KMS-11 (cell line): ENCODE measurements around the gene C5orf34.

Source experiments
- H2AFZ ChIP-seq: fragments of 200-600 bp; sonication (generic); 2 replicates; pipeline ENCODE4 v1.6.1; 2016; ENCODE audit warnings: antibody characterized with exemption, mixed run types, low read depth
- H3K27ac ChIP-seq: fragments of 200-600 bp; sonication (generic); 2 replicates; pipeline ENCODE4 v1.6.1; 2016; ENCODE audit warnings: mild to moderate bottlenecking, mixed run types
- H3K27me3 ChIP-seq: fragments of 200-600 bp; sonication (generic); 2 replicates; pipeline ENCODE4 v1.6.1; 2017; ENCODE audit warnings: mild to moderate bottlenecking, low read depth, mixed run types, moderate library complexity; ENCODE audit not compliant: insufficient read depth
- H3K36me3 ChIP-seq: fragments of 200-600 bp; sonication (generic); 2 replicates; pipeline ENCODE4 v1.6.1; 2017; ENCODE audit warnings: mild to moderate bottlenecking, mixed run types; ENCODE audit not compliant: insufficient read depth
- H3K4me1 ChIP-seq: fragments of 200-600 bp; sonication (generic); 2 replicates; pipeline ENCODE4 v1.6.1; 2016; ENCODE audit warnings: mild to moderate bottlenecking, low read depth, mixed run types; ENCODE audit not compliant: poor library complexity, severe bottlenecking
- H3K4me2 ChIP-seq: fragments of 200-600 bp; sonication (generic); 2 replicates; pipeline ENCODE4 v1.7.0; 2016; ENCODE audit warnings: mild to moderate bottlenecking, mixed run types
- H3K4me3 ChIP-seq: fragments of 200-600 bp; sonication (generic); IDR thresholded peaks from 2 replicates; pipeline ENCODE4 v1.6.1; 2017; ENCODE audit warnings: low read depth, low read length, mixed read lengths; ENCODE audit not compliant: insufficient read depth
- H3K79me2 ChIP-seq: fragments of 200-600 bp; sonication (generic); 2 replicates; pipeline ENCODE4 v1.6.1; 2016; ENCODE audit warnings: low read depth, mixed run types; ENCODE audit not compliant: insufficient read depth
- H3K9ac ChIP-seq: fragments of 200-600 bp; sonication (generic); 2 replicates; pipeline ENCODE4 v1.6.1; 2016; ENCODE audit warnings: mild to moderate bottlenecking, mixed run types
- H4K20me1 ChIP-seq: fragments of 200-600 bp; sonication (generic); 2 replicates; pipeline ENCODE4 v1.6.1; 2016; ENCODE audit warnings: mild to moderate bottlenecking, mixed run types; ENCODE audit not compliant: insufficient read depth
- CTCF ChIP-seq: fragments of 200-600 bp; sonication (generic); conservative IDR thresholded peaks from 2 replicates; pipeline ENCODE4 v1.6.1; 2017; ENCODE audit warnings: low read depth, mild to moderate bottlenecking, antibody characterized with exemption, low read length, moderate library complexity, mixed read lengths

Gene C5orf34

GRCh38 chr5:43484106-43484849, 30.7 kb downstream of the C5orf34 start:
- no peaks in the 10 kb centered on the region for H3K36me3 ChIP-seq
- peak overlapping the region; percentile 87 for H3K4me2 ChIP-seq
- no peaks in the 10 kb centered on the region for H4K20me1 ChIP-seq
- H3K79me2 ChIP-seq = peaks cover 19% of the 10 kb centered on the region; the same call in 1 of the 2 replicates
- H3K4me1 ChIP-seq = peaks cover 27% of the 10 kb centered on the region
- no peaks in the 10 kb centered on the region for H3K27me3 ChIP-seq
- H3K4me3 ChIP-seq = no peak overlapping the region
- H2AFZ ChIP-seq = peak overlapping the region; percentile 72
- peak overlapping the region; percentile 87 for H3K27ac ChIP-seq
- H3K9ac ChIP-seq = peak overlapping the region; percentile 87
- peak; percentile 80 for TF ChIP-seq CTCF

GRCh38 chr5:43483298-43484105, 31.4 kb downstream of the C5orf34 start, which contains the start of gene TMEM267:
TSS of gene TMEM267 (minus strand) at chr5:43483865. CDS start at chr5:43453969, 29,896 bp downstream.
- Histone ChIP-seq H3K9ac (peak within 1 kb of the TSS; percentile 87), H3K4me3 (no peak within 1 kb of the TSS), H3K4me2 (peak within 1 kb of the TSS; percentile 91), H4K20me1 (no peaks in the 10 kb centered on the region), H3K79me2 (peaks cover 19% of the 10 kb centered on the region; the same call in 1 of the 2 replicates), H3K4me1 (peaks cover 27% of the 10 kb centered on the region), H3K36me3 (no peaks in the 10 kb centered on the region), H2AFZ (peak within 1 kb of the TSS; percentile 72), H3K27me3 (no peaks in the 10 kb centered on the region), H3K27ac (peak within 1 kb of the TSS; percentile 87)
- no peak for TF ChIP-seq CTCF

- peak overlapping the region; percentile 91 for H3K4me2 ChIP-seq
- H3K27ac ChIP-seq = peak overlapping the region; percentile 87
- H3K27me3 ChIP-seq = no peaks in the 10 kb centered on the region
- peak overlapping the region; percentile 87 for H3K9ac ChIP-seq
- peak overlapping the region; percentile 72 for H2AFZ ChIP-seq
- H3K4me3 ChIP-seq = no peak overlapping the region
- peaks cover 19% of the 10 kb centered on the region; the same call in 1 of the 2 replicates for H3K79me2 ChIP-seq
- no peaks in the 10 kb centered on the region for H4K20me1 ChIP-seq
- no peak for TF ChIP-seq CTCF
- no peaks in the 10 kb centered on the region for H3K36me3 ChIP-seq
- peaks cover 27% of the 10 kb centered on the region for H3K4me1 ChIP-seq
These were observed 32.3 kb downstream of the C5orf34 start for GRCh38 chr5:43482490-43483297.

GRCh38 chr5:43469671-43470391, 45.1 kb downstream of the C5orf34 start:
- H2AFZ ChIP-seq = no peak overlapping the region
- H4K20me1 ChIP-seq = no peaks in the 10 kb centered on the region
- no peaks in the 10 kb centered on the region for H3K36me3 ChIP-seq
- H3K4me3 ChIP-seq = no peak overlapping the region
- H3K79me2 ChIP-seq = no peaks in the 10 kb centered on the region
- H3K9ac ChIP-seq = no peak overlapping the region
- H3K27ac ChIP-seq = no peak overlapping the region
- no peaks in the 10 kb centered on the region for H3K27me3 ChIP-seq
- H3K4me1 ChIP-seq = no peaks in the 10 kb centered on the region
- no peak for TF ChIP-seq CTCF
- H3K4me2 ChIP-seq = no peak overlapping the region
